Activated T-cell treated with anti-CD3 and anti-CD28 coated beads, Interleukin-2, amount 50 U/mL, for 24 hours (primary cell): ENCODE measurements around the gene MUC12.
A peak's percentile ranks its signal among the peaks of the same experiment; 100 is the strongest.
"Not testable (repeated sequence)": the region's sequence is repeated elsewhere in the genome, so short reads cannot be mapped to it uniquely, and the experiment has no call there.

ENCODE experiments used
- DNase-seq: peaks from one replicate; pipeline ENCODE4 v3.0.0-alpha.2; 2020
- H3K27ac Mint-ChIP-seq: 2 replicates; pipeline ENCODE4 v1.8.0; 2020; ENCODE audit warnings: mild to moderate bottlenecking, mixed read lengths
- H3K27me3 Mint-ChIP-seq: 2 replicates; pipeline ENCODE4 v1.8.0; 2020; ENCODE audit warnings: mixed read lengths
- H3K36me3 Mint-ChIP-seq: 2 replicates; pipeline ENCODE4 v1.8.0; 2020; ENCODE audit warnings: low read depth, mixed read lengths
- H3K4me1 Mint-ChIP-seq: 2 replicates; pipeline ENCODE4 v1.8.0; 2020; ENCODE audit warnings: low read depth, mixed read lengths
- H3K4me3 Mint-ChIP-seq: 2 replicates; pipeline ENCODE4 v1.8.0; 2020; ENCODE audit warnings: mild to moderate bottlenecking, moderate library complexity, mixed read lengths
- H3K9me3 Mint-ChIP-seq: 2 replicates; pipeline ENCODE4 v1.8.0; 2020; ENCODE audit warnings: mixed read lengths

The MUC12 gene

GRCh38 chr7:101031082-101031481 is 61.7 kb downstream of the MUC12 start:
- no peaks in the 10 kb centered on the region for H3K9me3 Mint-ChIP-seq
- no peak overlapping the region for H3K27ac Mint-ChIP-seq
- no peaks in the 10 kb centered on the region for H3K36me3 Mint-ChIP-seq
- no peak for DNase-seq
- peaks cover 5% of the 10 kb centered on the region for H3K27me3 Mint-ChIP-seq
- no peak overlapping the region for H3K4me3 Mint-ChIP-seq
- no peaks in the 10 kb centered on the region for H3K4me1 Mint-ChIP-seq

- H3K4me3 Mint-ChIP-seq: no peak overlapping the region
- H3K27ac Mint-ChIP-seq: no peak overlapping the region
- peaks cover 3% of the 10 kb centered on the region for H3K27me3 Mint-ChIP-seq
- no peaks in the 10 kb centered on the region for H3K4me1 Mint-ChIP-seq
- DNase-seq: no peak
- no peaks in the 10 kb centered on the region for H3K36me3 Mint-ChIP-seq
- H3K9me3 Mint-ChIP-seq: no peaks in the 10 kb centered on the region
Measured at GRCh38 chr7:101035941-101036340, 66.6 kb downstream of the MUC12 start.

- H3K27me3 Mint-ChIP-seq, DNase-seq: not testable (repeated sequence)
Measured at GRCh38 chr7:101041283-101041682, 71.9 kb downstream of the MUC12 start.

GRCh38 chr7:101058355-101058754 is 89.0 kb downstream of the MUC12 start:
- H3K27ac Mint-ChIP-seq: no peak overlapping the region

More at GRCh38 chr7:101041283-101041682, 71.9 kb downstream of the MUC12 start:
- H3K27ac Mint-ChIP-seq, H3K4me3 Mint-ChIP-seq, H3K4me1 Mint-ChIP-seq, H3K36me3 Mint-ChIP-seq, H3K9me3 Mint-ChIP-seq: not testable (repeated sequence)

GRCh38 chr7:101059620-101059942 is 90.2 kb downstream of the MUC12 start:
- Mint-ChIP-seq H3K27ac (no peak overlapping the region), H3K36me3 (no peaks in the 10 kb centered on the region), H3K27me3 (peaks cover 49% of the 10 kb centered on the region), H3K9me3 (no peaks in the 10 kb centered on the region), H3K4me3 (no peak overlapping the region), H3K4me1 (peaks cover 4% of the 10 kb centered on the region)
- no peak for DNase-seq

More at GRCh38 chr7:101058355-101058754, 89.0 kb downstream of the MUC12 start:
- peak; percentile 63 for DNase-seq
- Mint-ChIP-seq H3K4me1 (peaks cover 4% of the 10 kb centered on the region), H3K4me3 (no peak overlapping the region), H3K36me3 (no peaks in the 10 kb centered on the region), H3K9me3 (no peaks in the 10 kb centered on the region), H3K27me3 (peaks cover 47% of the 10 kb centered on the region)

GRCh38 chr7:101060992-101061391 is 91.6 kb downstream of the MUC12 start:
- Mint-ChIP-seq H3K4me3 (no peak overlapping the region), H3K27ac (no peak overlapping the region), H3K36me3 (no peaks in the 10 kb centered on the region), H3K9me3 (no peaks in the 10 kb centered on the region), H3K27me3 (peaks cover 53% of the 10 kb centered on the region), H3K4me1 (peaks cover 4% of the 10 kb centered on the region)
- DNase-seq: no peak

GRCh38 chr7:101064176-101064550 is 94.8 kb downstream of the MUC12 start:
- H3K4me1 Mint-ChIP-seq: not testable (repeated sequence)

GRCh38 chr7:101065162-101065561 is 95.8 kb downstream of the MUC12 start:
- H3K27ac Mint-ChIP-seq, H3K4me1 Mint-ChIP-seq, DNase-seq, H3K4me3 Mint-ChIP-seq, H3K36me3 Mint-ChIP-seq, H3K9me3 Mint-ChIP-seq: not testable (repeated sequence)
- peaks cover 45% of the 10 kb centered on the region for H3K27me3 Mint-ChIP-seq

More at GRCh38 chr7:101064176-101064550, 94.8 kb downstream of the MUC12 start:
- H3K27ac Mint-ChIP-seq, H3K4me3 Mint-ChIP-seq, H3K36me3 Mint-ChIP-seq, H3K9me3 Mint-ChIP-seq, DNase-seq: not testable (repeated sequence)
- peaks cover 49% of the 10 kb centered on the region for H3K27me3 Mint-ChIP-seq

GRCh38 chr7:101066141-101066832 is 96.9 kb downstream of the MUC12 start:
- no peak for DNase-seq
- no peak overlapping the region for H3K4me3 Mint-ChIP-seq
- no peak overlapping the region for H3K27ac Mint-ChIP-seq
- no peaks in the 10 kb centered on the region for H3K9me3 Mint-ChIP-seq
- peaks cover 38% of the 10 kb centered on the region for H3K27me3 Mint-ChIP-seq
- H3K4me1 Mint-ChIP-seq: no peaks in the 10 kb centered on the region
- H3K36me3 Mint-ChIP-seq: no peaks in the 10 kb centered on the region

GRCh38 chr7:101066833-101067177 is 97.4 kb downstream of the MUC12 start:
- Mint-ChIP-seq H3K27me3 (peaks cover 35% of the 10 kb centered on the region), H3K27ac (no peak overlapping the region), H3K4me3 (no peak overlapping the region), H3K36me3 (no peaks in the 10 kb centered on the region), H3K4me1 (no peaks in the 10 kb centered on the region), H3K9me3 (no peaks in the 10 kb centered on the region)
- DNase-seq: no peak

- H3K27ac Mint-ChIP-seq: no peak overlapping the region
- H3K9me3 Mint-ChIP-seq: no peaks in the 10 kb centered on the region
- no peaks in the 10 kb centered on the region for H3K36me3 Mint-ChIP-seq
- DNase-seq: no peak
- H3K4me3 Mint-ChIP-seq: no peak overlapping the region
- no peaks in the 10 kb centered on the region for H3K4me1 Mint-ChIP-seq
- H3K27me3 Mint-ChIP-seq: peaks cover 31% of the 10 kb centered on the region
Measured at GRCh38 chr7:101068401-101068800, 99.0 kb downstream of the MUC12 start.
